A549 (cell line): Measurements from ENCODE around the gene MPPED2.

Experiments used
- CTCF ChIP-seq: fragments of >200 bp; sonication (Bioruptor Twin); formaldehyde crosslinking; IDR thresholded peaks from 3 replicates; pipeline ENCODE4 v1.5.1; 2016
- POLR2A ChIP-seq: IDR thresholded peaks from 2 replicates; pipeline ENCODE4 v1.6.1; 2012; ENCODE audit warnings: mild to moderate bottlenecking, low read length
- RFX5 ChIP-seq: fragments of 450-650 bp; IDR thresholded peaks from 2 replicates; pipeline ENCODE4 v1.7.1; 2014; ENCODE audit warnings: antibody characterized with exemption, mild to moderate bottlenecking, moderate library complexity

GRCh38 chr11:30503156-30503555 is 83.0 kb downstream of the MPPED2 start:
- no peak for TF ChIP-seq CTCF
- TF ChIP-seq RFX5 = no peak
- TF ChIP-seq POLR2A = no peak
